H9 (cell line): ENCODE results near the gene PTPRN2. TPM values are rescaled to one million over a fixed set of nuclear protein-coding genes. Genes with fewer than 3 reads are reported as not detected.

Source experiments
- DNase-seq: peaks from one replicate; pipeline ENCODE4 v3.0.0-alpha.2; 2017
- H2AFZ ChIP-seq: one replicate; pipeline ENCODE4 v1.6.1; 2013; ENCODE audit warnings: mild to moderate bottlenecking, low read length, control low read depth, moderate library complexity
- H2AK5ac ChIP-seq: 2 replicates; pipeline ENCODE4 v1.6.1; 2013; ENCODE audit warnings: low read length, control low read depth, mixed read lengths; ENCODE audit not compliant: insufficient read length
- H2BK120ac ChIP-seq: one replicate; pipeline ENCODE4 v1.6.1; 2013; ENCODE audit warnings: low read depth, mild to moderate bottlenecking, low read length, control low read depth, inconsistent platforms; ENCODE audit not compliant: poor library complexity, severe bottlenecking
- H2BK12ac ChIP-seq: 2 replicates; pipeline ENCODE4 v1.6.1; 2013; ENCODE audit warnings: low read length, control low read depth, mixed read lengths, low read depth; ENCODE audit not compliant: insufficient read length
- H2BK15ac ChIP-seq: 2 replicates; pipeline ENCODE4 v1.6.1; 2013; ENCODE audit warnings: low read depth, low read length, control low read depth
- H2BK20ac ChIP-seq: one replicate; pipeline ENCODE4 v1.6.1; 2013; ENCODE audit warnings: low read depth, mild to moderate bottlenecking, low read length, control low read depth, inconsistent platforms; ENCODE audit not compliant: poor library complexity, severe bottlenecking
- H2BK5ac ChIP-seq: 2 replicates; pipeline ENCODE4 v1.6.1; 2013; ENCODE audit warnings: low read length, control low read depth, mixed read lengths; ENCODE audit not compliant: insufficient read length
- H3K14ac ChIP-seq: 2 replicates; pipeline ENCODE4 v1.6.1; 2013; ENCODE audit warnings: low read length, control low read depth; ENCODE audit not compliant: insufficient read depth
- H3K18ac ChIP-seq: 2 replicates; pipeline ENCODE4 v1.6.1; 2013; ENCODE audit warnings: low read depth, mild to moderate bottlenecking, mixed read lengths, low read length, control low read depth; ENCODE audit not compliant: insufficient read length
- H3K23ac ChIP-seq: 2 replicates; pipeline ENCODE4 v1.6.1; 2013; ENCODE audit warnings: low read length, control low read depth, mixed read lengths, low read depth; ENCODE audit not compliant: insufficient read length
- H3K23me2 ChIP-seq: 2 replicates; pipeline ENCODE4 v1.6.1; 2013; ENCODE audit warnings: low read depth, mild to moderate bottlenecking, mixed read lengths, low read length, control low read depth; ENCODE audit not compliant: insufficient read length, poor library complexity, severe bottlenecking
- H3K27ac ChIP-seq: 2 replicates; pipeline ENCODE4 v1.5.1; 2013; ENCODE audit warnings: low read length, control low read depth, mixed read lengths, low read depth; ENCODE audit not compliant: insufficient read length
- H3K27me3 ChIP-seq: 2 replicates; pipeline ENCODE4 v1.6.1; 2013; ENCODE audit warnings: low read length, control low read depth, inconsistent platforms; ENCODE audit not compliant: insufficient read depth
- H3K4ac ChIP-seq: 2 replicates; pipeline ENCODE4 v1.6.1; 2013; ENCODE audit warnings: low read depth, mild to moderate bottlenecking, control low read depth, inconsistent platforms, low read length, moderate library complexity
- H3K4me1 ChIP-seq: 2 replicates; pipeline ENCODE4 v1.6.1; 2013; ENCODE audit warnings: low read length, control low read depth, inconsistent platforms; ENCODE audit not compliant: insufficient read depth
- H3K4me2 ChIP-seq: 2 replicates; pipeline ENCODE4 v1.6.1; 2013; ENCODE audit warnings: low read length, control low read depth, mixed read lengths; ENCODE audit not compliant: insufficient read length, insufficient read depth
- H3K56ac ChIP-seq: 2 replicates; pipeline ENCODE4 v1.6.1; 2013; ENCODE audit warnings: low read depth, mild to moderate bottlenecking, mixed read lengths, low read length, control low read depth; ENCODE audit not compliant: insufficient read length
- H3K79me1 ChIP-seq: 2 replicates; pipeline ENCODE4 v1.6.1; 2013; ENCODE audit warnings: low read depth, mild to moderate bottlenecking, moderate library complexity, low read length, control low read depth, inconsistent platforms; ENCODE audit not compliant: insufficient read depth, poor library complexity, severe bottlenecking
- H3K79me2 ChIP-seq: 2 replicates; pipeline ENCODE4 v1.6.1; 2013; ENCODE audit warnings: low read length, control low read depth, inconsistent platforms; ENCODE audit not compliant: insufficient read depth
- H3K9ac ChIP-seq: 2 replicates; pipeline ENCODE4 v1.6.1; 2013; ENCODE audit warnings: low read length, control low read depth, mixed read lengths; ENCODE audit not compliant: insufficient read length; ENCODE audit errors: extremely low read depth
- H3K9me3 ChIP-seq: one replicate; pipeline ENCODE4 v1.6.1; 2013; ENCODE audit warnings: low read depth, low read length, inconsistent platforms; ENCODE audit not compliant: control insufficient read depth
- H3T11ph ChIP-seq: one replicate; pipeline ENCODE4 v1.6.1; 2013; ENCODE audit warnings: mild to moderate bottlenecking, low read length, control low read depth, inconsistent platforms
- H4K20me1 ChIP-seq: one replicate; pipeline ENCODE4 v1.6.1; 2013; ENCODE audit not compliant: control insufficient read depth, insufficient read length, insufficient read depth
- H4K5ac ChIP-seq: 2 replicates; pipeline ENCODE4 v1.6.1; 2013; ENCODE audit warnings: low read depth, mild to moderate bottlenecking, mixed read lengths, low read length, control low read depth; ENCODE audit not compliant: insufficient read length
- H4K8ac ChIP-seq: replicated peaks from 2 replicates; pipeline ENCODE4 v1.6.1; 2013; ENCODE audit warnings: low read length, control low read depth, mixed read lengths, low read depth; ENCODE audit not compliant: insufficient read length
- H4K91ac ChIP-seq: 2 replicates; pipeline ENCODE4 v1.6.1; 2013; ENCODE audit warnings: low read depth, mild to moderate bottlenecking, moderate library complexity, mixed read lengths, low read length, control low read depth; ENCODE audit not compliant: insufficient read length
- H3K27ac Mint-ChIP-seq, 3 experiments: 2 replicates in 2 of 3; 3 replicates in 1 of 3; pipeline ENCODE4 v1.8.0; 2020 to 2021; ENCODE audit warnings: mixed read lengths in 3 of 3, mild to moderate bottlenecking in 1 of 3, moderate library complexity in 1 of 3
- H3K27me3 Mint-ChIP-seq: 2 replicates; pipeline ENCODE4 v1.8.0; 2021; ENCODE audit warnings: low read depth, mild to moderate bottlenecking, moderate library complexity, mixed read lengths
- H3K36me3 Mint-ChIP-seq, 3 experiments: 2 replicates in 2 of 3; 3 replicates in 1 of 3; pipeline ENCODE4 v1.8.0; 2020 to 2021; ENCODE audit warnings: low read depth in 3 of 3, mixed read lengths in 3 of 3; ENCODE audit not compliant: insufficient read depth in 1 of 3
- H3K4me1 Mint-ChIP-seq, 2 experiments: 2 replicates each; pipeline ENCODE4 v1.8.0; 2020; ENCODE audit warnings: mixed read lengths in 2 of 2
- H3K4me3 Mint-ChIP-seq, 2 experiments: 2 replicates in 1 of 2; 3 replicates in 1 of 2; pipeline ENCODE4 v1.8.0; 2020 to 2021; ENCODE audit warnings: mild to moderate bottlenecking in 2 of 2, mixed read lengths in 2 of 2, moderate library complexity in 1 of 2
- H3K9me3 Mint-ChIP-seq, 2 experiments: 2 replicates in 1 of 2; 3 replicates in 1 of 2; pipeline ENCODE4 v1.8.0; 2020; ENCODE audit warnings: mild to moderate bottlenecking in 2 of 2, mixed read lengths in 2 of 2, moderate library complexity in 1 of 2
- WGBS: extraction: QIAGEN DNeasy Blood & Tissue Kit; methylation state at CpG from one replicate; pipeline ENCODE4 v1.1.7; 2013; ENCODE audit warnings: missing lambda C conversion rate, low lambda C conversion rate, mixed read lengths; ENCODE audit not compliant: insufficient read length; ENCODE audit errors: extremely low coverage; 5-methylcytosine and 5-hydroxymethylcytosine counted together
- total RNA-seq: library from RNA; stranded (reverse); gene quantifications from 2 replicates; pipeline ENCODE4 v1.2.1, GENCODE V29; 2021
- TF ChIP-seq, protein P1 (sequence below): fragments of 200-600 bp; sonication (generic); conservative IDR thresholded peaks from 3 replicates; pipeline ENCODE4 v1.8.0; 2021; ENCODE audit warnings: antibody characterized with exemption, mild to moderate bottlenecking

PTPRN2 gene
- total RNA-seq, 1 experiment from 2014 or later, result 5.2 TPM

DNA sequence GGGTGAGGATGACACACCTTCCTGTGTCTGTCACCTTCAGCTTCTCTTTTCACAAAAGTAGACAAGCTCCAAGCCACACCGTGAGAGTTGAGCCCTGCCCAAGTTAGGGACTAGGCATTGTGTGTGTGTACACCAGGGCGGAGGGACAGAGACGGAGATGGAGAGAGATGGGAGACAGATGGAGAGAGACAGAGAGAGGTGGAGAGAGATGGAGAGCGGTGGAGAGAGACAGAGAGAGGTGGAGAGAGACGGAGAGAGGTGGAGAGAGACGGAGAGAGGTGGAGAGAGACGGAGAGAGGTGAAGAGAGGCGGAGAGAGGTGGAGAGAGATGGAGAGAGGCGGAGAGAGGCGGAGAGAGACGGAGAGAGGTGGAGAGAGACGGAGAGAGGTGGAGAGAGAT lies 1043.8 kb downstream of the PTPRN2 start:
- no peak overlapping the region for H3K56ac ChIP-seq
- H2AK5ac ChIP-seq, result no peak overlapping the region
- H2BK120ac ChIP-seq, result no peak overlapping the region
- no peak overlapping the region for H3K14ac ChIP-seq
- H3K4me3 Mint-ChIP-seq, result no peak overlapping the region
- peaks cover 77% of the 10 kb centered on the region for H3K27me3 Mint-ChIP-seq
- H2BK20ac ChIP-seq, result no peak overlapping the region
- no peak overlapping the region for H3K23ac ChIP-seq
- no peak overlapping the region for H2AFZ ChIP-seq
- H3T11ph ChIP-seq, result no peak overlapping the region
- no peak overlapping the region; a peak in 1 of 7 replicates for H3K27ac Mint-ChIP-seq
- peaks cover 0 to 1% (median 0%) of the 10 kb centered on the region in 3 experiments; a peak in 1 of 7 replicates for H3K36me3 Mint-ChIP-seq
- no peaks in the 10 kb centered on the region for H3K23me2 ChIP-seq
- no peak overlapping the region for H4K5ac ChIP-seq
- peaks cover 0 to 3% of the 10 kb centered on the region in 2 experiments; a peak in 2 of 5 replicates for H3K9me3 Mint-ChIP-seq
- no peak overlapping the region for H2BK5ac ChIP-seq
- no peak overlapping the region for H3K4ac ChIP-seq
- no peak overlapping the region for H3K4me2 ChIP-seq
- WGBS, result 100% methylated on average over 4 of the region's 12 CpGs
- H3K27me3 ChIP-seq, result no peaks in the 10 kb centered on the region
- TF ChIP-seq, protein P1, sequence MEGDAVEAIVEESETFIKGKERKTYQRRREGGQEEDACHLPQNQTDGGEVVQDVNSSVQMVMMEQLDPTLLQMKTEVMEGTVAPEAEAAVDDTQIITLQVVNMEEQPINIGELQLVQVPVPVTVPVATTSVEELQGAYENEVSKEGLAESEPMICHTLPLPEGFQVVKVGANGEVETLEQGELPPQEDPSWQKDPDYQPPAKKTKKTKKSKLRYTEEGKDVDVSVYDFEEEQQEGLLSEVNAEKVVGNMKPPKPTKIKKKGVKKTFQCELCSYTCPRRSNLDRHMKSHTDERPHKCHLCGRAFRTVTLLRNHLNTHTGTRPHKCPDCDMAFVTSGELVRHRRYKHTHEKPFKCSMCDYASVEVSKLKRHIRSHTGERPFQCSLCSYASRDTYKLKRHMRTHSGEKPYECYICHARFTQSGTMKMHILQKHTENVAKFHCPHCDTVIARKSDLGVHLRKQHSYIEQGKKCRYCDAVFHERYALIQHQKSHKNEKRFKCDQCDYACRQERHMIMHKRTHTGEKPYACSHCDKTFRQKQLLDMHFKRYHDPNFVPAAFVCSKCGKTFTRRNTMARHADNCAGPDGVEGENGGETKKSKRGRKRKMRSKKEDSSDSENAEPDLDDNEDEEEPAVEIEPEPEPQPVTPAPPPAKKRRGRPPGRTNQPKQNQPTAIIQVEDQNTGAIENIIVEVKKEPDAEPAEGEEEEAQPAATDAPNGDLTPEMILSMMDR, result no peak
- no peaks in the 10 kb centered on the region for H3K79me2 ChIP-seq
- H3K9ac ChIP-seq, result no peak overlapping the region
- no peak overlapping the region for H3K27ac ChIP-seq
- H3K9me3 ChIP-seq, result no peaks in the 10 kb centered on the region
- H4K91ac ChIP-seq, result no peak overlapping the region
- H3K4me1 Mint-ChIP-seq, result peaks cover 5% of the 10 kb centered on the region in 2 experiments; a peak in 3 of 4 replicates
- no peaks in the 10 kb centered on the region for H3K4me1 ChIP-seq
- no peaks in the 10 kb centered on the region for H4K20me1 ChIP-seq
- no peak overlapping the region for H2BK12ac ChIP-seq
- no peaks in the 10 kb centered on the region for H3K79me1 ChIP-seq
- no peak overlapping the region for H4K8ac ChIP-seq
- DNase-seq, result no peak
- H3K18ac ChIP-seq, result no peak overlapping the region
- H2BK15ac ChIP-seq, result no peak overlapping the region
